A549 (cell line): Measurements from ENCODE around the gene SP1. TPM values are rescaled to one million over a fixed set of nuclear protein-coding genes. Genes with fewer than 3 reads are reported as not detected.

Source experiments
- ATAC-seq, 2 experiments: fragments of 200-7000 bp in 1 of 2; fragments of >200 bp in 1 of 2; cut with Nextera tagmentation in 1 of 2; cut with Tn5 transposase in 1 of 2; 3 replicates each; pipeline versions ENCODE4 v1.8.0 to v1.9.1; 2018 to 2020; ENCODE audit warnings: mild to moderate bottlenecking in 1 of 2, moderate library complexity in 1 of 2
- CTCF ChIA-PET: fragments of 300-600 bp; sonication (Branson Sonifier 250); formaldehyde crosslinking; extraction: SDS; loops from one replicate; lab custom pipeline; 2021; ENCODE audit warnings: antibody characterized with exemption, inconsistent platforms; lab: Yijun Ruan, JAX
- POLR2A ChIA-PET: fragments of 350-600 bp; formaldehyde crosslinking; extraction: SDS; loops from one replicate; lab custom pipeline; 2021; ENCODE audit warnings: antibody characterized with exemption, inconsistent platforms; lab: Yijun Ruan, JAX
- DNase-seq, 2 experiments: peaks; one replicate each; pipeline versions ENCODE4 v3.0.0 to v3.0.0-alpha.2; 2011 to 2016; ENCODE audit warnings: low read depth in 1 of 2, low spot score in 1 of 2
- FAIRE-seq: peaks from 2 replicates; lab custom pipeline; 2011; peaks lifted over from hg19 to GRCh38; lab: Jason Lieb, UNC
- H3K27ac ChIP-seq, 2 experiments: fragments of >200 bp; sonication (Bioruptor Twin); formaldehyde crosslinking; 3 replicates each; pipeline ENCODE4 v1.5.1; 2016 to 2017
- H3K4me1 ChIP-seq: fragments of >200 bp; sonication (Bioruptor Twin); formaldehyde crosslinking; 3 replicates; pipeline ENCODE4 v1.6.1; 2016
- H3K4me2 ChIP-seq: fragments of >200 bp; sonication (Bioruptor Twin); formaldehyde crosslinking; 3 replicates; pipeline ENCODE4 v1.6.1; 2016
- H3K4me3 ChIP-seq: fragments of >200 bp; sonication (Bioruptor Twin); formaldehyde crosslinking; 3 replicates; pipeline ENCODE4 v1.5.1; 2016
- H3K9me3 ChIP-seq: fragments of >200 bp; sonication (Bioruptor Twin); formaldehyde crosslinking; 3 replicates; pipeline ENCODE4 v1.6.1; 2016
- CHD4 ChIP-seq: fragments of 200-600 bp; sonication (generic); IDR thresholded peaks from 2 replicates; pipeline ENCODE4 v1.6.1; 2016; ENCODE audit warnings: antibody characterized with exemption, mild to moderate bottlenecking, borderline replicate concordance
- EHF ChIP-seq: fragments of 250-450 bp; sonication (Bioruptor Pico); IDR thresholded peaks from 2 replicates; pipeline ENCODE4 v1.5.0; 2020; ENCODE audit warnings: mild to moderate bottlenecking
- FOSL2 ChIP-seq, 2 experiments: fragments of 450-650 bp in 1 of 2; fragments of >200 bp in 1 of 2; sonication (Bioruptor Twin) in 1 of 2; formaldehyde crosslinking; IDR thresholded peaks; 2 replicates each; pipeline versions ENCODE4 v1.5.0 to v1.6.1; 2016 to 2020; ENCODE audit warnings: mild to moderate bottlenecking in 1 of 2, moderate library complexity in 1 of 2
- HOXB13 ChIP-seq: fragments of 250-450 bp; sonication (Bioruptor Pico); IDR thresholded peaks from 2 replicates; pipeline ENCODE4 v1.5.0; 2020; ENCODE audit warnings: low read depth, mild to moderate bottlenecking, moderate library complexity
- JUNB ChIP-seq: fragments of >200 bp; sonication (Bioruptor Twin); formaldehyde crosslinking; IDR thresholded peaks from 2 replicates; pipeline ENCODE4 v1.6.1; 2016
- MYC ChIP-seq: IDR thresholded peaks from 2 replicates; pipeline ENCODE4 v1.6.1; 2012; ENCODE audit warnings: mild to moderate bottlenecking, inconsistent platforms, low read length, improper control_type of control experiment, borderline replicate concordance
- RCOR1 ChIP-seq: fragments of 150-350 bp; IDR thresholded peaks from 2 replicates; pipeline ENCODE4 v1.6.1; 2014; ENCODE audit warnings: antibody characterized with exemption, low read length, low read depth
- RFX5 ChIP-seq: fragments of 450-650 bp; IDR thresholded peaks from 2 replicates; pipeline ENCODE4 v1.7.1; 2014; ENCODE audit warnings: antibody characterized with exemption, mild to moderate bottlenecking, moderate library complexity
- TFCP2L1 ChIP-seq: fragments of 250-450 bp; sonication (Bioruptor Pico); IDR thresholded peaks from 2 replicates; pipeline ENCODE4 v1.5.0; 2021; ENCODE audit warnings: mild to moderate bottlenecking
- WGBS: methylation state at CpG from one replicate; pipeline ENCODE4 v1.1.6; 2017; ENCODE audit errors: missing lambda C conversion rate; 5-methylcytosine and 5-hydroxymethylcytosine counted together
- polyA plus RNA-seq, 4 experiments: library from polyadenylated mRNA; depleted of rRNA in 3 of 4; stranded (reverse); fragments of >200 nt; fragmentation: RNase III in 1 of 4; extraction: RNeasy Plus Mini Kit Qiagen cat#74134 plus additional on column Dnase treatment in 1 of 4; gene quantifications; 2 replicates in 3 of 4; 3 replicates in 1 of 4; pipeline ENCODE4 v1.2.3, GENCODE V29; 2011 to 2017
- TF ChIP-seq, protein P1 (sequence below): fragments of >200 bp; sonication (Bioruptor Twin); formaldehyde crosslinking; IDR thresholded peaks from 3 replicates; pipeline ENCODE4 v1.5.1; 2016
- TF ChIP-seq, protein P2 (sequence below): fragments of 250-450 bp; sonication (Bioruptor Pico); IDR thresholded peaks from 2 replicates; pipeline ENCODE4 v1.5.0; 2020; ENCODE audit warnings: low read depth, mild to moderate bottlenecking, moderate library complexity
- TF ChIP-seq, protein P3 (sequence below): fragments of 200-600 bp; sonication (generic); IDR thresholded peaks from 2 replicates; pipeline ENCODE4 v1.6.1; 2016; ENCODE audit warnings: antibody characterized with exemption, mild to moderate bottlenecking, moderate library complexity
- TF ChIP-seq, protein P4 (sequence below): fragments of 150-350 bp; IDR thresholded peaks from 2 replicates; pipeline ENCODE4 v1.6.1; 2014; ENCODE audit warnings: low read depth, mild to moderate bottlenecking, low read length
- TF ChIP-seq, protein P5 (sequence below): IDR thresholded peaks from 2 replicates; pipeline ENCODE4 v1.6.1; 2012
- TF ChIP-seq, protein P6 (sequence below): IDR thresholded peaks from 2 replicates; pipeline ENCODE4 v1.6.1; 2012

Gene SP1
- polyA plus RNA-seq, 2 of the 4 experiments (the other 2 are of a cell fraction), result 24.2 to 53.2 TPM

DNA sequence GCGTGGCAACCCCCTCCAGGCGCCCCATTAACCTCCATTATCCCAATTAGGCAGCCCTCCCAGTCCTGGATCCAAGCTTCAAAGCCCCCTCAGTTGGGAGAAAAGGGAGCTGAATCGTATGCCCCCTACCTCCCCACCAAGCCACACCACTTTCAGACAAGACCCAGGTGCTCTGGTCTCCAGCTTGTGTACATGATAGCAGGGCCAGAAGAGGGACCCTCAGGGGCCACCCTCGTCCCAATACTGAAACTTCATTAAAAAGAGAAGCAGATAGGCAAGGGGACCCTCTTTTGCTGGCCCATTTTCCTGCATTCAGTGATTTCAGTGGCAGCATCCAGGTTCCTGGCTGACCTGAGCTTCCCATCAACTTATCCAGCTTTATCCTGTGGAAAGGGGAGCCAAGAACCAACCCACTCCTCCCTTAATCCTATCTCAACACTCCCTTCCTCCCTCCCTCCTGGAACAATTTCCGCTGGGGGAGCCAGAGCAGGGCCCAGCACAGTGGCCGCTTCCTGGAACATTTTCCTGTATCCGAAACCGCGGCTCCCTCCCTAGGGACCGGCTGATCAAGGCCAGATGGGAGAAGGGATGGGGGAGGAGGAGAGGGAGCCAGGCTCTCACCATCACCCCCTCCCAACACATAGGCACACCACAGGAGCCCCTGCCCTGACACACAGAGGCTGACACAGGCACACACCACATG, 34.3 kb upstream of the SP1 start:
- Histone ChIP-seq H3K27ac (peak overlapping the region; percentile 81 to 93; a peak in 5 of 6 replicates), H3K9me3 (no peaks in the 10 kb centered on the region), H3K4me3 (peak overlapping the region; percentile 64), H3K4me1 (peaks cover 9% of the 10 kb centered on the region; the same call in 2 of the 3 replicates), H3K4me2 (peak overlapping the region; percentile 93)
- 56% methylated on average over 10 of the region's 10 CpGs for WGBS
- ATAC-seq (peak; percentile 5 to 47; a peak in 4 of 6 replicates), FAIRE-seq (no peak), DNase-seq (no peak)
- ChIA-PET POLR2A (interaction anchor here (0.8 to 2.7 kb wide), 13 partner anchors 14 to 155 kb away, joined by 3 to 51 read pairs (median 4); partner anchors contain the start of genes AAAS, PFDN5, PRR13 and SP1), CTCF (interaction anchor here (0.9 to 20.8 kb wide), 32 partner anchors 8 to 167 kb away, joined by 3 to 638 read pairs (median 5); partner anchors contain the start of genes AAAS, AMHR2, PFDN5 and SP7)
- TF ChIP-seq MYC (no peak), FOSL2 (IDR thresholded peaks at IDR 0.05) (no peak), FOSL2 (CRISPR knock-in tag; IDR thresholded peaks at IDR 0.05) (no peak), CHD4 (no peak), EHF (CRISPR knock-in tag) (no peak), HOXB13 (CRISPR knock-in tag) (no peak), JUNB (no peak), RCOR1 (no peak), RFX5 (no peak), TFCP2L1 (CRISPR knock-in tag) (no peak)
- TF ChIP-seq, protein P1, sequence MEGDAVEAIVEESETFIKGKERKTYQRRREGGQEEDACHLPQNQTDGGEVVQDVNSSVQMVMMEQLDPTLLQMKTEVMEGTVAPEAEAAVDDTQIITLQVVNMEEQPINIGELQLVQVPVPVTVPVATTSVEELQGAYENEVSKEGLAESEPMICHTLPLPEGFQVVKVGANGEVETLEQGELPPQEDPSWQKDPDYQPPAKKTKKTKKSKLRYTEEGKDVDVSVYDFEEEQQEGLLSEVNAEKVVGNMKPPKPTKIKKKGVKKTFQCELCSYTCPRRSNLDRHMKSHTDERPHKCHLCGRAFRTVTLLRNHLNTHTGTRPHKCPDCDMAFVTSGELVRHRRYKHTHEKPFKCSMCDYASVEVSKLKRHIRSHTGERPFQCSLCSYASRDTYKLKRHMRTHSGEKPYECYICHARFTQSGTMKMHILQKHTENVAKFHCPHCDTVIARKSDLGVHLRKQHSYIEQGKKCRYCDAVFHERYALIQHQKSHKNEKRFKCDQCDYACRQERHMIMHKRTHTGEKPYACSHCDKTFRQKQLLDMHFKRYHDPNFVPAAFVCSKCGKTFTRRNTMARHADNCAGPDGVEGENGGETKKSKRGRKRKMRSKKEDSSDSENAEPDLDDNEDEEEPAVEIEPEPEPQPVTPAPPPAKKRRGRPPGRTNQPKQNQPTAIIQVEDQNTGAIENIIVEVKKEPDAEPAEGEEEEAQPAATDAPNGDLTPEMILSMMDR, result no peak
- TF ChIP-seq, protein P2, sequence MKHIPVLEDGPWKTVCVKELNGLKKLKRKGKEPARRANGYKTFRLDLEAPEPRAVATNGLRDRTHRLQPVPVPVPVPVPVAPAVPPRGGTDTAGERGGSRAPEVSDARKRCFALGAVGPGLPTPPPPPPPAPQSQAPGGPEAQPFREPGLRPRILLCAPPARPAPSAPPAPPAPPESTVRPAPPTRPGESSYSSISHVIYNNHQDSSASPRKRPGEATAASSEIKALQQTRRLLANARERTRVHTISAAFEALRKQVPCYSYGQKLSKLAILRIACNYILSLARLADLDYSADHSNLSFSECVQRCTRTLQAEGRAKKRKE (CRISPR knock-in tag), result no peak
- TF ChIP-seq, protein P3, sequence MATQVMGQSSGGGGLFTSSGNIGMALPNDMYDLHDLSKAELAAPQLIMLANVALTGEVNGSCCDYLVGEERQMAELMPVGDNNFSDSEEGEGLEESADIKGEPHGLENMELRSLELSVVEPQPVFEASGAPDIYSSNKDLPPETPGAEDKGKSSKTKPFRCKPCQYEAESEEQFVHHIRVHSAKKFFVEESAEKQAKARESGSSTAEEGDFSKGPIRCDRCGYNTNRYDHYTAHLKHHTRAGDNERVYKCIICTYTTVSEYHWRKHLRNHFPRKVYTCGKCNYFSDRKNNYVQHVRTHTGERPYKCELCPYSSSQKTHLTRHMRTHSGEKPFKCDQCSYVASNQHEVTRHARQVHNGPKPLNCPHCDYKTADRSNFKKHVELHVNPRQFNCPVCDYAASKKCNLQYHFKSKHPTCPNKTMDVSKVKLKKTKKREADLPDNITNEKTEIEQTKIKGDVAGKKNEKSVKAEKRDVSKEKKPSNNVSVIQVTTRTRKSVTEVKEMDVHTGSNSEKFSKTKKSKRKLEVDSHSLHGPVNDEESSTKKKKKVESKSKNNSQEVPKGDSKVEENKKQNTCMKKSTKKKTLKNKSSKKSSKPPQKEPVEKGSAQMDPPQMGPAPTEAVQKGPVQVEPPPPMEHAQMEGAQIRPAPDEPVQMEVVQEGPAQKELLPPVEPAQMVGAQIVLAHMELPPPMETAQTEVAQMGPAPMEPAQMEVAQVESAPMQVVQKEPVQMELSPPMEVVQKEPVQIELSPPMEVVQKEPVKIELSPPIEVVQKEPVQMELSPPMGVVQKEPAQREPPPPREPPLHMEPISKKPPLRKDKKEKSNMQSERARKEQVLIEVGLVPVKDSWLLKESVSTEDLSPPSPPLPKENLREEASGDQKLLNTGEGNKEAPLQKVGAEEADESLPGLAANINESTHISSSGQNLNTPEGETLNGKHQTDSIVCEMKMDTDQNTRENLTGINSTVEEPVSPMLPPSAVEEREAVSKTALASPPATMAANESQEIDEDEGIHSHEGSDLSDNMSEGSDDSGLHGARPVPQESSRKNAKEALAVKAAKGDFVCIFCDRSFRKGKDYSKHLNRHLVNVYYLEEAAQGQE, result no peak
- TF ChIP-seq, protein P4, sequence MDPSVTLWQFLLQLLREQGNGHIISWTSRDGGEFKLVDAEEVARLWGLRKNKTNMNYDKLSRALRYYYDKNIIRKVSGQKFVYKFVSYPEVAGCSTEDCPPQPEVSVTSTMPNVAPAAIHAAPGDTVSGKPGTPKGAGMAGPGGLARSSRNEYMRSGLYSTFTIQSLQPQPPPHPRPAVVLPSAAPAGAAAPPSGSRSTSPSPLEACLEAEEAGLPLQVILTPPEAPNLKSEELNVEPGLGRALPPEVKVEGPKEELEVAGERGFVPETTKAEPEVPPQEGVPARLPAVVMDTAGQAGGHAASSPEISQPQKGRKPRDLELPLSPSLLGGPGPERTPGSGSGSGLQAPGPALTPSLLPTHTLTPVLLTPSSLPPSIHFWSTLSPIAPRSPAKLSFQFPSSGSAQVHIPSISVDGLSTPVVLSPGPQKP, result no peak
- TF ChIP-seq, protein P5, sequence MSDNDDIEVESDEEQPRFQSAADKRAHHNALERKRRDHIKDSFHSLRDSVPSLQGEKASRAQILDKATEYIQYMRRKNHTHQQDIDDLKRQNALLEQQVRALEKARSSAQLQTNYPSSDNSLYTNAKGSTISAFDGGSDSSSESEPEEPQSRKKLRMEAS, result no peak
- TF ChIP-seq, protein P6, sequence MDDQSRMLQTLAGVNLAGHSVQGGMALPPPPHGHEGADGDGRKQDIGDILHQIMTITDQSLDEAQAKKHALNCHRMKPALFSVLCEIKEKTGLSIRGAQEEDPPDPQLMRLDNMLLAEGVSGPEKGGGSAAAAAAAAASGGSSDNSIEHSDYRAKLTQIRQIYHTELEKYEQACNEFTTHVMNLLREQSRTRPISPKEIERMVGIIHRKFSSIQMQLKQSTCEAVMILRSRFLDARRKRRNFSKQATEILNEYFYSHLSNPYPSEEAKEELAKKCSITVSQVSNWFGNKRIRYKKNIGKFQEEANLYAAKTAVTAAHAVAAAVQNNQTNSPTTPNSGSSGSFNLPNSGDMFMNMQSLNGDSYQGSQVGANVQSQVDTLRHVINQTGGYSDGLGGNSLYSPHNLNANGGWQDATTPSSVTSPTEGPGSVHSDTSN, result no peak
